Measurements from ENCODE around the gene MRI1.

The MRI1 gene

GRCh38 chr19:13765395-13766094 lies 1.2 kb downstream of the MRI1 start:
- TF ChIP-seq CTCF (IDR thresholded peaks at IDR 0.05; ENCODE audit: low read depth, low read length, missing control alignments): no peak
- DNase-seq (ENCODE audit: extremely low read depth, low read depth): no peak
- H3K4me3 ChIP-seq (replicated peaks; ENCODE audit: low read depth, low read length): peak overlapping the region; percentile 74

GRCh38 chr19:13766095-13766481 lies 1.8 kb downstream of the MRI1 start:
- DNase-seq (ENCODE audit: extremely low read depth, low read depth): no peak
- H3K4me3 ChIP-seq (replicated peaks; ENCODE audit: low read depth, low read length): peak overlapping the region; percentile 74
- no peak for TF ChIP-seq CTCF (IDR thresholded peaks at IDR 0.05; ENCODE audit: low read depth, low read length, missing control alignments)

GRCh38 chr19:13768510-13768909 lies 4.2 kb downstream of the MRI1 start:
- DNase-seq (ENCODE audit: extremely low read depth, low read depth): no peak
- H3K4me3 ChIP-seq (replicated peaks; ENCODE audit: low read depth, low read length): no peak overlapping the region
- TF ChIP-seq CTCF (IDR thresholded peaks at IDR 0.05; ENCODE audit: low read depth, low read length, missing control alignments): no peak

- no peak overlapping the region for H3K4me3 ChIP-seq (replicated peaks; ENCODE audit: low read depth, low read length)
- no peak for TF ChIP-seq CTCF (IDR thresholded peaks at IDR 0.05; ENCODE audit: low read depth, low read length, missing control alignments)
- no peak for DNase-seq (ENCODE audit: extremely low read depth, low read depth)
These were observed 5.8 kb downstream of the MRI1 start for GRCh38 chr19:13770013-13770635.

GRCh38 chr19:13774217-13775191 lies 10.2 kb downstream of the MRI1 start, which contains the start of gene C19orf53:
C19orf53 (plus strand) TSS chr19:13774456; CDS start chr19:13774478, 22 bp downstream.
- peak within 1 kb of the TSS; percentile 95 for H3K4me3 ChIP-seq (replicated peaks; ENCODE audit: low read depth, low read length)
- peak; percentile 92 for DNase-seq (ENCODE audit: extremely low read depth, low read depth)
- TF ChIP-seq CTCF (IDR thresholded peaks at IDR 0.05; ENCODE audit: low read depth, low read length, missing control alignments): no peak

- no peak for TF ChIP-seq CTCF (IDR thresholded peaks at IDR 0.05; ENCODE audit: low read depth, low read length, missing control alignments)
- DNase-seq (ENCODE audit: extremely low read depth, low read depth): no peak
- no peak overlapping the region for H3K4me3 ChIP-seq (replicated peaks; ENCODE audit: low read depth, low read length)
These were observed 14.1 kb downstream of the MRI1 start for GRCh38 chr19:13778398-13778797.

All from HFF-Myc (cell line).